Hepatocyte (in vitro differentiated cells): ENCODE results near the gene SLC34A1.

Source experiments
- CTCF ChIP-seq: fragments of 200-600 bp; sonication (generic); IDR thresholded peaks from 2 replicates; pipeline ENCODE4 v1.5.1; 2016; ENCODE audit warnings: antibody characterized with exemption, mild to moderate bottlenecking; ENCODE audit not compliant: poor library complexity
- EZH2 ChIP-seq: fragments of 200-600 bp; sonication (generic); IDR thresholded peaks from 2 replicates; pipeline ENCODE4 v1.6.1; 2016; ENCODE audit warnings: antibody characterized with exemption, mild to moderate bottlenecking, borderline replicate concordance

GRCh38 chr5:177399997-177400868 lies 16.0 kb downstream of the SLC34A1 start, which contains the start of gene PFN3:
- TF ChIP-seq CTCF (no peak), EZH2 (no peak)
